ENCODE results near the gene PARK7.

PARK7 gene

GRCh38 chr1:7985851-7986612, 24.5 kb downstream of the PARK7 start:
- DNase-seq = no peak

GRCh38 chr1:7987528-7987927, 26.0 kb downstream of the PARK7 start:
- DNase-seq = no peak

- no peak for DNase-seq
Measured at GRCh38 chr1:7988576-7988975, 27.1 kb downstream of the PARK7 start.

GRCh38 chr1:7989762-7990428, 28.4 kb downstream of the PARK7 start:
- DNase-seq = no peak

GRCh38 chr1:7991504-7992440, 30.3 kb downstream of the PARK7 start:
- DNase-seq = no peak

- DNase-seq = no peak
Measured at GRCh38 chr1:7992885-7993284, 31.4 kb downstream of the PARK7 start.

- no peak for DNase-seq
Measured at GRCh38 chr1:7993593-7994479, 32.3 kb downstream of the PARK7 start.

GRCh38 chr1:7994827-7995226, 33.3 kb downstream of the PARK7 start:
- DNase-seq = no peak

- DNase-seq = no peak
Measured at GRCh38 chr1:7995437-7995836, 33.9 kb downstream of the PARK7 start.

GRCh38 chr1:8002329-8002910, 40.9 kb downstream of the PARK7 start:
- no peak for DNase-seq

- no peak for DNase-seq
Measured at GRCh38 chr1:8002921-8003320, 41.4 kb downstream of the PARK7 start.

- DNase-seq = no peak
Measured at GRCh38 chr1:8003438-8004112, 42.1 kb downstream of the PARK7 start.

- no peak for DNase-seq
Measured at GRCh38 chr1:8004113-8004802, 42.7 kb downstream of the PARK7 start.

- peak; percentile 27 for DNase-seq
Measured at GRCh38 chr1:8004803-8005573, 43.5 kb downstream of the PARK7 start.

- DNase-seq = no peak
Measured at GRCh38 chr1:8006037-8006963, 44.8 kb downstream of the PARK7 start.

GRCh38 chr1:8009043-8010002, 47.8 kb downstream of the PARK7 start:
- DNase-seq = no peak

- no peak for DNase-seq
Measured at GRCh38 chr1:8010080-8010664, 48.7 kb downstream of the PARK7 start.
